SU-DHL-6 (cell line): Measurements from ENCODE around the gene MKKS.

Experiments
- EZH2phosphoT487 ChIP-seq: fragments of 200-600 bp; sonication (generic), shearing (Covaris generic); conservative IDR thresholded peaks from 2 replicates; pipeline ENCODE4 v1.6.1; 2018; ENCODE audit warnings: mild to moderate bottlenecking, antibody characterized with exemption, low read length, moderate library complexity, mixed read lengths
- TF ChIP-seq, protein P1 (sequence below): fragments of 200-600 bp; sonication (generic); IDR thresholded peaks from one replicate; pipeline ENCODE4 v1.5.1; 2017; ENCODE audit warnings: antibody characterized with exemption, mild to moderate bottlenecking, low read length, moderate library complexity; ENCODE audit not compliant: insufficient read depth, poor library complexity, severe bottlenecking

- TF ChIP-seq, protein P1, sequence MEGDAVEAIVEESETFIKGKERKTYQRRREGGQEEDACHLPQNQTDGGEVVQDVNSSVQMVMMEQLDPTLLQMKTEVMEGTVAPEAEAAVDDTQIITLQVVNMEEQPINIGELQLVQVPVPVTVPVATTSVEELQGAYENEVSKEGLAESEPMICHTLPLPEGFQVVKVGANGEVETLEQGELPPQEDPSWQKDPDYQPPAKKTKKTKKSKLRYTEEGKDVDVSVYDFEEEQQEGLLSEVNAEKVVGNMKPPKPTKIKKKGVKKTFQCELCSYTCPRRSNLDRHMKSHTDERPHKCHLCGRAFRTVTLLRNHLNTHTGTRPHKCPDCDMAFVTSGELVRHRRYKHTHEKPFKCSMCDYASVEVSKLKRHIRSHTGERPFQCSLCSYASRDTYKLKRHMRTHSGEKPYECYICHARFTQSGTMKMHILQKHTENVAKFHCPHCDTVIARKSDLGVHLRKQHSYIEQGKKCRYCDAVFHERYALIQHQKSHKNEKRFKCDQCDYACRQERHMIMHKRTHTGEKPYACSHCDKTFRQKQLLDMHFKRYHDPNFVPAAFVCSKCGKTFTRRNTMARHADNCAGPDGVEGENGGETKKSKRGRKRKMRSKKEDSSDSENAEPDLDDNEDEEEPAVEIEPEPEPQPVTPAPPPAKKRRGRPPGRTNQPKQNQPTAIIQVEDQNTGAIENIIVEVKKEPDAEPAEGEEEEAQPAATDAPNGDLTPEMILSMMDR, result no peak
- TF ChIP-seq EZH2phosphoT487, result no peak
Observed at GRCh38 chr20:10432079-10432478, 1.9 kb downstream of the MKKS start.
